Ecto neural progenitor cell (in vitro differentiated cells): ENCODE data around the gene RPS21.

Experiments
- DNase-seq: peaks from one replicate; pipeline ENCODE4 v3.0.0-alpha.2; 2018; ENCODE audit warnings: low spot score

Gene RPS21

DNA sequence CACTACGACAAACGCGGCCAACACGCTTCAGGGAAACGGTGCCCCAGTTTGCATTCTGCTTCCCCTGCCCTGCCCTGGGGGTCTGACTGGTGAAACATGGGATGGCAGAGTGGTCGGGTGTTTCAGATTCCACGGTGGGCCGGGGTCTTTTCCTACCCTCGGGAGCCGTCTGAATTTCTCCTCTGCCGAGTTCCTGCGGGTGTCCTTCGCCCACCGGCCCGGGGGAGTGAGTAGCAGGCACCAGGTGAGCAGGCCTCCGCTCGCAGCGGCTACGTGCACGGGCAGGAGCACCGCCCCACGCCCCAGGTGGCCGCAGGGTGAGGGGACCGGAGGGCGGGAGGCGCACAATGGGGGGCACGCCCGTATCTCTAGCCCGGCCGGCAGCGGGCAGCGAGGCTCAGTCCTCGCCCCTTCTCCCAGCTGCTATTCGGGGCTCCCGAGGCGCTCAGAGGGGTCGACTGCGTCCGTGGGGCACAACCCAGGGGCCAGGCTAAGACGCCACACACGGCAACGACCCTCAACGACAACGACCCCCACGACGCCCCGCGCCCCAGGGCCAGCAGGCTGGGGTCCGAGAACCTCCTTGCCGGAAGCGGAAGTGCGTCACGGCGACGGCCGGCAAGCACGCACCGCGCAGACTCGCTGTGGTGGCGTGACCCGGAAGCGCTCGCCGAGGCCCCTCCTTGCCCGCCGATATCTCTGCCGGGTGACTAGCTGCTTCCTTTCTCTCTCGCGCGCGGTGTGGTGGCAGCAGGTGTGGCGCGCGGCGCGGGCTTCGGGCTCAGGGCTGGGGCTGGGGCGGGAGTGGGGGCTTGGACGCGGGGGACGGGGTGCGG lies at the start of gene RPS21:
TSS of gene RPS21 (plus strand) at position 721 of the 836 bp plus-strand sequence. CDS start 236 bp downstream, outside the sequence.
- peak; percentile 96 for DNase-seq

DNA sequence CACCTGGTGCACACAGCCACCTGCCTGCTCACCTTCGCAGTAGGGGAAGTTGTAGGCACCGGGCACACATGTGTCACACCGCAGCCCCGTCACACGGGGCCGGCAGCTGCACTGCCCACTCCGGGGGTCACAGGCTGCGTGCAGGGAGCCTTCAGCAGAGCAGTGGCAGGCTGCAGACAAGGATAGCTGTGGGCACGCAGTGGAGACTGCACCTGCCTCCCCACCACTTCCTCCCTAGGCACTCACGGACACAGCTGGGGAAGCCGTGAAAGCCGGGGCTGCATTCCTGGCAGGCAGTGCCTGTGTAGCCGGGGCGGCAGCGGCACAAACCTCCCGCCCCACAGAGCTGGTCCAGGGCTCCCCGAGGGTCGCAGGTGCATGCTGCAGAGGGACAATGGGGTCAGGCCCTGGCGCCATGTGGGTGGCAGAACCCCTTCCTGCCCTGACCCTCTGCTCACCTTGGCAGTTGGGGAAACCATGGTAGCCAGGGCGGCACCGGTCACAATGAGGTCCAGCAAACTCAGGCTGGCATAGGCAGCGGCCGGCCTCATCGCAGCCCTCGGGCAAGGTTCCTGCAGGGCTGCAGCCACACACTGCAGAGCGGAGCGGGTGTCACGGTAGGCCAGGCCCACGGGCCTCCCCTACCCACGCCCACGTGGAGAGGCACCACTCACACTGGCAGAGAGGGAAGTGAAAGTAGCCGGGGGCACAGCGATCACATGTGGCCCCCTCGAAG lies 49.2 kb upstream of the RPS21 start:
- DNase-seq: no peak

DNA sequence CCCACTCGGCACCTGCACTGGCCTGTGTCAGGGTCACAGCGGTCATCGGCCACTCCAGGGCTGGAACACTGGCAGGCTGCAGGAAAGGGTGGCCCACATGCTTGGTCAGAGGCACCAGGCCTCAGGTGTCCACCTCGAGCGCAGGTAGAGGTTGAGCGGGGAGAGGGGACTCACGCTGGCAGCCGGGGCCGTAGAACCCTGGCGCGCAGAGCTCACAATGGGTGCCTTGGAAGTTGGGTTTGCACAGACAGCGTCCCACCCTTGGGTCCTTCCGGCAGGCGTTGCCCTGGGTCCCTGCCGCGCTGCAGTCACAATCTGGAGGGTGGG lies 48.6 kb upstream of the RPS21 start:
- no peak for DNase-seq

DNA sequence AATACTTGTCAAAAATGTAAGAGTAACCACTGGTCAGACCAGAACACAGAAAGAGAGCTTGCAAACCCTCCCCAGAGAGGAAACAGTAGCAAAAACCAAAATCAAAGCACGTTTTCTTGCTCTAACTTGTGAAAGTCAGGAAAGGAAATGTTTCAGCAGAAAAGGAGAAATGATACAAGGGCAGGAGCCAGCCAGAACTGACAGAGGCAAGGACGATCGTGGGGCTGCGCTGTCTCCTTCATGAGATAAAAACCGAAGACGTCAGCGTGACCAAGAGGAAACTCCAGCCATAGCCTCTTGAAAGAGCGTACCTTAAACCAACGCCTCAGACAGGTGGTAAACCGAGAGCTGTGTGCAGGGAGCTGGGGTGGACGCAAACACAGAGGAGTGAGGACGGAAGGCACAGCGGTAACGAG lies 47.2 kb upstream of the RPS21 start:
- no peak for DNase-seq

DNA sequence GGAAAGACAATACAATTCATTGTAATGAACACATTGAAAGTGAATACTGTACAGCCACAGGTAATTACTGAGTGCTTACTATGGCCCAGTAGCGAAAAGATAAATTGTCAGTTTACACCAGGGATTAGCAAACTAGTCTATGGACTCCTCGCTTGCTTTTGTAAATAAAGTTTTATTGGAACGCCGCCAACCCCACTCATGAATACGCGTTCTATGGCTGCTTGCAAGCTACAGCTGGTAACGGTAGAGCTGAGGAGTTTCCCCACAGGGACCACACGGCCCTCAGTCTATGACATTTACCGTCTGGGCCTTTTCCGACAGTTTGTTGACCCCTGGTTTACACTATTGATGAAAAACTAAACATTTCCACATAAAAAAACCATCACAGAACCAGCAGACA lies 44.0 kb upstream of the RPS21 start:
- no peak for DNase-seq

DNA sequence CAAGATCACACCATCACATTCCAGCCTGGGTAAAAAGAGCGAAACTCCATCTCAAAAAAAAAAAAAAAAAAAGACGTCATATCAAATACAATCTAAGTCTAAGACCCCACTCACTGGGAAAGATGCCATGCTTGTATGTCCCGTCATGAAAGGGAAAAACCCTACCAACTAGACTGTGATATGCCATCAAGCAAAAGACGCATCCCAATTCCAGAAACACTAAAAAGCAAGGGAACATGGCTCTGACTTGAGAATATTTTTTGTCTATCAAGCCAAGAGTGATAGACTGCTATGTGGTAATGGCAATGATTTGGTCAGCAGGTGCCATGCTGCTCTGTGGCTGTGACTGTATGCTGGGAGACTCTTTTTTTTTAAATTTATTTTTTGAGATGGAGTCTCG lies 42.8 kb upstream of the RPS21 start:
- DNase-seq: no peak

DNA sequence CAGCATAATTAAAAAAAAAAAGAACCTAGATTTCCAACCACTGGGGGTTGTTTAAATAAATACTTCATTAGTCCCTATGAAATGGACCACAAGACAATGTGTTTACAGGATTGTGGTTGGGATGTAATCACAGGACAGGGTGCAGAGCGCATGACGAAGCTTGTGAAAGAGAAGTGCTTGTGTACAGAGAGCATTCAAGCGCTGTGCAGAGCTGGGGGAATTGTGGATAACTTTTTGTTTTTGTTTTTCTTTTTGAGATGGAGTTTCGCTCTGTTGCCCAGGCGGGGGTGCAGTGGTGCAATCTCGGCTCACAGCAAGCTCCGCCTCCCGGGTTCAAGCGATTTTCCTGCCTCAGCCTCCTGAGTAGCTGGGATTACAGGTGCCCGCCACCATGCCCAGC lies 42.1 kb upstream of the RPS21 start:
- DNase-seq: no peak

DNA sequence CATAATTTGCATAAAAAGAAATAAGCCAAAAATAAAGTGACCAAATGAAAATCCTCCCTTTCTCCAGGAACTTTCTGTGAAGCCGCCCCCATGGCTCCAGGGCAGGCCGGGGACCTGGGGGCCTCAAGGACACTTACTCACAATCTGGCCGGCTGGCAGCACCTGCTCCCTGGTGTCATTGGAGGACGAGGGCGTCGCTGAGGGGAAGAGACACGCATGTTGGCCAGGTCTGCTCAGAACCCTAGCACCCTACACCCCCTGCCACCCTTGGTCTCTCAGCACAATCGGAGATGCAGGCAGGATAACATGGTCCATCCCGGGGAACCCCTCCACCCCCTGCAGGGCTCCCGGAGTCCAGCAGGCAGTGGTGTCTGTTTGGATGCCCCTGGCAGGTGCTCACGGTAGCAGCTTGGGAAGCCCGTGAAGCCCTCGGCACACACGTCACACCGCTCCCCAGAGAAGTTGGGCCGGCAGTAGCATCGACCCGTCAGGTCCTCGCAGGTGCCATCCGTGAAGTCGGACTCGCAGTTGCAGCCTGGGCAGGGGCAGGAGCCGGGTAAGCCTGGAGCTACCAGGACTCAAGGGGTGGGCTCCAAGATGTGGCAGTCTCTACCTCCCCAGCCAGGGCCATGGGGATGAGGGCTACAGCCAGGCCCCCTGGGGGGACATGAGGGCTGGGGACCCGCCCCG lies 41.1 kb upstream of the RPS21 start:
- DNase-seq: no peak

DNA sequence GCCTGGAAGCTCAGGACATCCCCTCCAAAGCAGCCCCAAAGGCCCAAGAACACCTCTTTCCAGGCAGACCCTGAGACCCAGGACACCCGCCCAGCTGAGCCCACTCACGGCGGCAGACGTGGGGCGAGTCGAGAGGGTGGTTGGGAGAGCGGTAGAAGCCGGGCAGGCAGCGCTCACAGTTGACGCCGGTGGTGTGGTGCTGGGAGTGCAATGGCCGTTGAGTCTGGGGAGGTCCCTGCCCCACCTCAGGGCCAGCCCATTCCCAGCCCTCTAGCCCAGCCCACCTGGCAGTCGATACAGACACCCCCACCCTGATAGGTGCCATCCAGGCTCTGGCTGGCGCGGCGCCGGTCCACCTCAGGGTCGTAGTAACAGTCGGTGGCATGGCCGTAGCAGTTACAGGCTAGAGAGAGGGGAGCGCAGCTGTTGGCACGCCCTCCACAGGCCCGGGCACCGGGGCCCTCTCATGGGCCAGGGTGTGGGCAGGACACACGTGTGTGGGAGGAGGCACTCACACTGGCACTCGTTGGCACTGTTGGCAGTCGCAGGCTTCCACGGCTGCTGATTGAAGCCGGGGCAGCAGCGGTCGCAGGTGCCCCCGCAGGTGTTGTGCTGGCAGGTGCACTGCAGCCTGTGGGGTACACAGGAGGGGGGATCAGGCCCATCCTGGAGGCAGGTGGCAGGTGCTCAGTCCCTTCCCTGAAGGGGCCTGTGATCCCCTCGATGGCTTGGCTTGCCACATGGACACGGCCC lies 40.3 kb upstream of the RPS21 start:
- no peak for DNase-seq

DNA sequence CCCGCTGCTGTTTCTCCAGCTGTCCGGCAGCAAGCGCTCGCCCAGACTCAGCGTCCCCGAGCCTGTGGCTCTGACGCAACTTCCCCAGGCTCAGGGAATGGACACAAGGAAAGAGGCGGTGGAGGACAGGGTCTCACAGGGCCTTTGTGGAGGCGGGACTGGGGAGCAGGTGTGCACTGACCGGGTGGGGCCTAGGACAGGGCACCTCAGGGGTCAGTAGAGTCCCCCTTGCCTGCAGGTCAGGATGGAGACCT lies 39.8 kb upstream of the RPS21 start:
- no peak for DNase-seq

DNA sequence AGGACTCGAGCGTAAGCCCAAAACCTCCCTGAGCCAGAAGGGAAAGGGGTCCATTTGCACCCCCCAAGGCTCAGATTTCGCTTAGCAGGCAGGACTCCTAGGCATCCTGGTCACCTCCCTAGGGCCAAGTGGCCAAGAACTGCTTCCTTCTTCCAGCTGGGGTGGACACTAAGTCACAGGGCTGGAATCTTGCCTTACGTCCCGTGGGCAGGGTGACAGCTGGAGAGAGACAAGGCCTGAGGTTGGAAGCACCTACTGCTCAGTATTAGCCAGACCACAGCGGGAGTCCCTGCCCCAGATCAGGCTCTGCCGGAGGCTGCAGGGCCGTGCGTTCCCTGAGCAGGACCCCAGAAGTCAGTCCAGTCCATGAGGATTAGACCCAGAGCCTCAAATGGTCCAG lies 39.5 kb upstream of the RPS21 start:
- no peak for DNase-seq

DNA sequence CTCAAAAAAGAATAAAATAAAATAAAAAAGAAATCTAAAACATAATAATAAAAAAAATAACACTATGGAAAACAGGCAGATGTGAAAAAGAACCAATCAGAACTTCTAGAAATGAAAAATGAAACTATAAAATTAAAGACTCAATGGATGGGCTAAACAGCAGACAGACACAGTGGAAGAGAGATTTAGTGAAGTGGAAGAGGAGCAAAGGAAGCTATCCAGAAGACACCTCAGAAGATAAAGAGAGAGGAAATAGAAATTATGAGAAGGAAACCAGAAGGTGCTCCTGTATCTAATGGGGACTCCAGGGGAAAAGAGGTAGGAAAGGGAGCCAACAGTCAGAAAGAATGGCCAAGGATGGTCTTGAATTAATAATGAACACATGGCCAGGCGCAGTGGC lies 38.3 kb upstream of the RPS21 start:
- no peak for DNase-seq

DNA sequence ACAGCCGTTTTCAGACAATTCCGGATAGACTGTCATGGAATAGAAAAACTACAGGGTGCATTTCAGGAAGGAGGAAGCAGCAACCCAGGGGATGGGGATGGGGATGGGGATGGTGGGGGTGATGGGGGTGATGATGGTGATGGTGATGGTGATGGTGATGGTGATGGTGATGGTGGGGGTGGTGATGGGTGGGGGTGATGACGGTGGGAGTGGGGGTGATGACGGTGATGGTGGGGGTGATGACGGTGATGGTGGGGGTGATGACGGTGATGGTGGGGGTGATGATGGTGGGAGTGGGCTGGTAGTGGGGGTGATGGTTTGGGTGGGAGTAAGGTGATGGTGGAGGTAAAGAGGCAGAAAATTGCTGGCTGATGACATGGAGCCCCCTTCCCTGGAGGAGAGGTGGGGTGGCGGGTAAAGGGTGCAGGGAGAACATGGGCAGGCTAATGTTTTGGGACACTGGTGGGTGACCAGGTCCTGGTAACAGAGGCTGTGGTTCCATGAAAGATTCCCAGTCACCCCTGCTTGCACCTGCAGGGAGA lies 37.3 kb upstream of the RPS21 start:
- no peak for DNase-seq

DNA sequence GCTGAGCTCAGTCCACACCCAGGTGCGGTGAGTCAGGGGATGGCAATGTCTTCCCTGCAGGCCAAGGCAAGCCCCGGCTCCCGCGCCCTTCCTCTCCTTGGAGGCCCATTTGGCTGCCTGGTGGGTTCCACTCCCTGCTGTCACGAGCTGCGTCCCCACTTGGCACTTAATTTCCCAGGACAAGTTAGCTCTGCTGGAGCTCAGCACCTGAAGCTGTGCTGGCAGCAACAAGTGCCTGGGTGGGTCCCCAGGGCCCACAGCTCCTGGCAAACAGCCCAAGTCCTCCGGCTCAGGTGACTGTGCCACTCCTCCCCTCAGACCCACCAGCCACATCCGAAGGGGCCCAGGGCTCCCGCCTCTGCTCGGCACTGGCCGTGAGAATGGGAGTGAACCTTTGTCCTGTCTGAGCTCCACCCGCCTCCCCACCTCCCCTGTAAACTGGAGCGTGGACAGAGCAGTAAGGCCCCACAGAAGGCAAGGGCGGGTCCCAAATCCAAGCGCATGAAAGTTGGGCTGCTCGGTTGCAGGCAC lies 36.7 kb upstream of the RPS21 start:
- no peak for DNase-seq

DNA sequence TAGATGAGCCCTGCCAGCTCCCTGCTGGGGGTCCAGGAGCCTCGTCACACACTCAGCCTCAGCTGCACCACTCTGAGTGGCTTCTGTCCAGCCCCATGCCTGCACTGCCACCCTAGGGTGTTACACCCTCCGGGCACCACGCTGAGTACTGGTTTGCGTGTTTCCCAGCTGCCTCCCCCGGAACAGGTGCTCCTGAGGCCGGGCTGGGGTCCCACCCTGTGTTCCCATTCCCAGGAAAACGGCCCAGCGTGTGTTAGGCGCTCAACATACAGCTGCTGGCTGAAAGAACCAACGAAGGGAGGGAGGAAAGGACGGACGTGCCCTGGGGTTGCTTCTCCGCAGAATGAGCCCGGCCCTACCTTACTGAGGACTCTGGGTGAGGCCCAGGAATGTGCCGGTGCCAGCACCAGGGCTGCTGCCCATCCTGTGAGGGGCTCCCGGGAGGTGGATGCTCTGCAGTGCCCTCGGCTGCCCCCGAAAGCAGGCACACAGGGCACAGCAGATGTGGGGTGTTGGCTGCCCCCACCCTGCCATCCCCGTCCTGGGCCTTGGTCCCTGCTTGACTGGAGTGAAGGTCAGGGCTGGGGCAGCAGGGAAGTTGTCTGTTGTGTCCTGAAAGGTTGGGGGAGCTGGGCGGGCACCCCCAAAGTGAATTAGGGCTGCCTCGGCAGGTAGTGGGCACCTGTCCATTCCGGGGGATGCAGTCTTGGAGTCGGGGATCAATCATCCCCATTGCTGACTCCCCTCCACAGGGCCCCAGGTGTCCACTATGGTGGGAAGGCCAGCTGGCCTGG lies 36.1 kb upstream of the RPS21 start:
- DNase-seq: no peak

DNA sequence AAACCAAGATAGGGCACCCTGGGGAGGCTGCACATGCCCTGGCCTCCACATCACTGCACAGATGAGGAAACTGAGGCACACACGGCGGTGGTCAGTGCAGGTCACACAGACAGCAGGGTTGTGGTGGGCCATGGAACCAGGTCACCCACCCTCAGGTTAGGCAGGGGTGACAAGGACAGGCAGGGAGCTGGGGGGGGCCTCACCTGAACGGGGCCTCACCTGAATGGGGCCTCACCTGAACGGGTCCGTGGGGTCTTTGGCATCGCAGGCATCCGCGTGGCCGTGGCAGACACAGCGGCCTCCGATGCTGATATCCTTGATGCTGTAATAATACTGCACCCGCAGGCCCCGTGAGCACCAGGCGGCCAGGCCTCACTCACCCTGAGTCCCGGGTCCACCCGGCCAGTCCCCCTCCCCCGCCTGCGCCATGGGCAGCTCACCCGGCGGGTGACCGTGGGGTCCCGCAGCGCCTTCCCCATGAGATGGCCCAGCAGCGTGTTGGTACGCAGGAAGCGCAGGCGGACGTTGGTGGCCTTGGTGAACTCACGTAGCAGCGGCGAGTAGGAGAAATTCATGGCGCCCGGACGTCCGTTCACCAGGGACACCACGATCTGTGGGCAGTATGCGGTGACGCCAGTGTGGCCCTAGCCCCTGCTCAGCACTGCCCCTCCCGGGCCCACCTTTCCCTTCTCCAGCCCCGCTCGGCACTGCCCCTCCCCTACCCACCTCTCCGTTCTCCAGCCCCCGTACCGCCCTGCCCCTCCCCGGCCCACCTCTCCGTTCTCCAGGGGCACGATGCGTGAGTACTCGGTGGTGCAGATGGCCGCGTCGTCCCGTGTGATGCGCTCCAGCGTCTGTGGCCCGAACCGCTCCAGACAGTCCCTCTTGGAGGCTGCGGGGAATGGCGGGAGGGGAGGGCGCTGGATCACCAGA lies 35.2 kb upstream of the RPS21 start:
- no peak for DNase-seq

DNA sequence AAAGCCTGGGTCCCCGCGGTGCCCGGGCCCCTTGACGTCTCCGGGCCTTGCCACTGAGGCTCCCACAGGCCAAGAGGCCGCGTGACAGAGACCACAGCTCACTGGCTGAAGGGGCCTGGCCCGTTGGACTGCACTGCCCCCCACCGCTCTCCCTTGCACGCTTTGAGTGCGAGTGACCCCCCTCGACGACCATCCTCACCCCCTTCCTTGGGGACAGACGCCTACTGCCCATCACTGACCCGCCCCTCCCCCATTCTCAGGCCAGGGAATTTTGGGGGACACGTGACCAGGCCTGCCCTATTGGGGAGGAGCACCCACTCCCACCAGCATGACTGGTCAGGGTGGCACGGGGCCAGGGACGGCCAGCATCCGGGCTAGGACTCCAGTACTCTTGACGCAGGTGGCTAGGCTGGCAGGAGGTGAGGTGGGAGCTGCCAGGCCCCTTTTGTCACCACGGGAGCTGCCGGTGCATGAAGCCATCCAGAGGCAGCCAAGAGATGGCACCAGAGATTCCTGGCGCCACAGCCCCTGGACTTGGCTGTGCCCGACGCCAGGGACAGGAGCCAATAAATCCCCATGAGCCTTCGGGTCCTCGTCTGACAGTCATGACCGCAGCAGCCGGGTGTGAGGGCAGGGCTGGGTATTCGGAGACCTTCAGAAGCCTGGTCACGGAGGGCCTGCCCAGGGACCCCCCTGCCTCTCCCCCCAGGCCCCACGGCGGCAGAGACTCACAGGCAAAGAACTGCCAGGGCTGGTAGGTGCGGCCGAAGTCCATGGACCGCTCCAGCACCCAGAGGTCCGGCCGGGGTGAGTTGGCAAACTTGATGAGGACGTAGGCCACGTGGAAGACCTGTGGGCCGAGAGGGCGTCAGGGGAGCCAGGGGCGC lies 34.3 kb upstream of the RPS21 start:
- no peak for DNase-seq

DNA sequence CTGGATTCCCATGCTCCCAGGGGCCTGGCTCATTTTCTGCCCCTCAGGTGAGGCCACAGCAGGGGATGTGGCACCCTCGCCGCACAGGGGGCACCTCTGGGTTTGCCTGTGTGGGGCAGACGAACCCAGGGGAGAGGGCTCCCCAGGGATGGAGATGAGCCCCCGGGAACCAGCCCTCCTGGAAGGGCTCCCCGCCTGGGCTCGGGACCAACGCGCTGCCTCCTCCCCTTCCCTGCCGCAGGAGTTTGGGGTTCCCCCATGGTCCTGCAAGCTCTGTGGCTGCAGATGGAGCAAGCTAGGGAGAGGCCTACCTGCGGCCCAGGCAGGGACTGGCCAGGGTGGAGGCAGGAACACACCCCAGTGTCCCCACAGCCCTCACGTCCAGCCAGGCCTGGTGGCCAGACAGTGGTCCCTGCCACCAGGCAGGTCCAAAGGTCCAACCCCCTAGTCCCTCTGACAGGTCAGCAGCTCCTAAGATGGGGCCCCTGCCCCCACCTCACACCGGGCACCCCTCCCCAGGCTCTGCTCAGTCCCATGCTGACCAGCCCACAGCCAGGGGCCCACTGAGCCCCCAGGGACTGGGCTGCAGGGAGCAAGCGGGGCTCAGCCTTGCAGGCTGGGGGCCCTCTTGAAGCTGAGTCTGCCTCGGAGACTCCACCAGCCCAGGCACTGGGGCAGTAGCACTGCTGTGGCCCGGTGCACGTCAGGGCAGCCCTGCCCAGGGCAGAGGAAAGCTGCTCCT lies 33.4 kb upstream of the RPS21 start:
- DNase-seq: no peak
